ENCODE data around the gene EPB41.

- TF ChIP-seq CTCF (IDR thresholded peaks at IDR 0.05) (no peak), POLR2A (IDR thresholded peaks at IDR 0.05) (no peak)
Observed at GRCh38 chr1:28885472-28885877, 28.9 kb upstream of the EPB41 start.

All from esophagus squamous epithelium (tissue), 4 donors.